ENCODE data around the gene DCAF10.
A peak's percentile ranks its signal among the peaks of the same experiment; 100 is the strongest.
"Not testable (repeated sequence)": the region's sequence is repeated elsewhere in the genome, so short reads cannot be mapped to it uniquely, and the experiment has no call there.

DCAF10 gene

GRCh38 chr9:37760416-37761161, 40.0 kb upstream of the DCAF10 start:
- DNase-seq (ENCODE audit: low read depth): peak; percentile 75
- H3K4me3 ChIP-seq (ENCODE audit: low read length): no peak overlapping the region
- no peak for TF ChIP-seq CTCF (conservative IDR thresholded peaks at IDR 0.05; ENCODE audit: low read length)

- peak; percentile 83 for DNase-seq (ENCODE audit: low read depth)
- TF ChIP-seq CTCF (conservative IDR thresholded peaks at IDR 0.05; ENCODE audit: low read length): no peak
- no peak overlapping the region for H3K4me3 ChIP-seq (ENCODE audit: low read length)
Observed at GRCh38 chr9:37761511-37761910, 39.1 kb upstream of the DCAF10 start.

GRCh38 chr9:37765263-37765662, 35.3 kb upstream of the DCAF10 start:
- not testable (repeated sequence) for DNase-seq (ENCODE audit: low read depth)

GRCh38 chr9:37769306-37769705, 31.3 kb upstream of the DCAF10 start:
- H3K4me3 ChIP-seq (ENCODE audit: low read length): no peak overlapping the region
- TF ChIP-seq CTCF (conservative IDR thresholded peaks at IDR 0.05; ENCODE audit: low read length): no peak
- DNase-seq (ENCODE audit: low read depth): no peak

More at GRCh38 chr9:37765263-37765662, 35.3 kb upstream of the DCAF10 start:
- H3K4me3 ChIP-seq (ENCODE audit: low read length): not testable (repeated sequence)

GRCh38 chr9:37769995-37770394, 30.6 kb upstream of the DCAF10 start:
- H3K4me3 ChIP-seq (ENCODE audit: low read length): no peak overlapping the region
- no peak for TF ChIP-seq CTCF (conservative IDR thresholded peaks at IDR 0.05; ENCODE audit: low read length)
- no peak for DNase-seq (ENCODE audit: low read depth)

GRCh38 chr9:37775216-37775919, 25.2 kb upstream of the DCAF10 start:
- DNase-seq (ENCODE audit: low read depth): no peak
- TF ChIP-seq CTCF (conservative IDR thresholded peaks at IDR 0.05; ENCODE audit: low read length): no peak
- no peak overlapping the region for H3K4me3 ChIP-seq (ENCODE audit: low read length)

GRCh38 chr9:37776328-37776727, 24.3 kb upstream of the DCAF10 start:
- TF ChIP-seq CTCF (conservative IDR thresholded peaks at IDR 0.05; ENCODE audit: low read length): no peak
- no peak overlapping the region for H3K4me3 ChIP-seq (ENCODE audit: low read length)
- DNase-seq (ENCODE audit: low read depth): no peak
